ENCODE results near the gene SETDB1. TPM values are rescaled to one million over a fixed set of nuclear protein-coding genes. Genes with fewer than 3 reads are reported as not detected.
A peak's percentile ranks its signal among the peaks of the same experiment; 100 is the strongest.

Gene SETDB1
- total RNA-seq, 2 donors from 2014 or later = 68.6 to 73.5 TPM

GRCh38 chr1:150985179-150985825, 59.1 kb downstream of the SETDB1 start:
- H3K9me3 ChIP-seq (ENCODE audit: control insufficient read depth, low read length) = no peaks in the 10 kb centered on the region
- TF ChIP-seq CTCF (conservative IDR thresholded peaks at IDR 0.05) = no peak
- Mint-ChIP-seq H3K27ac (no peak overlapping the region), H3K36me3 (ENCODE audit: low read depth) (no peaks in the 10 kb centered on the region), H3K4me1 (peaks cover 23% of the 10 kb centered on the region), H3K9me3 (no peaks in the 10 kb centered on the region), H3K4me3 (no peak overlapping the region), H3K27me3 (ENCODE audit: insufficient read depth) (no peaks in the 10 kb centered on the region)
- H3K4me1 ChIP-seq (ENCODE audit: control insufficient read depth, insufficient read depth, low read length) = peaks cover 8% of the 10 kb centered on the region
- H3K27me3 ChIP-seq (ENCODE audit: control insufficient read depth, insufficient read depth, low read length, poor library complexity, severe bottlenecking) = no peaks in the 10 kb centered on the region
- no peak overlapping the region for H3K9ac ChIP-seq (ENCODE audit: extremely low read depth, low read length, poor library complexity, severe bottlenecking)
- H3K4me3 ChIP-seq (ENCODE audit: low read length) = no peak overlapping the region
- H3K27ac ChIP-seq (ENCODE audit: low read depth, low read length) = no peak overlapping the region
- peak; percentile 66 for DNase-seq
- H3K36me3 ChIP-seq (ENCODE audit: control insufficient read depth, insufficient read depth, low read length) = no peaks in the 10 kb centered on the region
- 88 to 100% methylated on average over 2 of the region's 2 CpGs for WGBS, 2 experiments (ENCODE audit: insufficient coverage in 1 of 2, insufficient read length in 1 of 2)

GRCh38 chr1:150987924-150988323, 61.8 kb downstream of the SETDB1 start:
- Histone ChIP-seq H3K4me1 (ENCODE audit: control insufficient read depth, insufficient read depth, low read length) (no peaks in the 10 kb centered on the region), H3K27me3 (ENCODE audit: control insufficient read depth, insufficient read depth, low read length, poor library complexity, severe bottlenecking) (no peaks in the 10 kb centered on the region), H3K9me3 (ENCODE audit: control insufficient read depth, low read length) (no peaks in the 10 kb centered on the region), H3K27ac (ENCODE audit: low read depth, low read length) (no peak overlapping the region), H3K4me3 (ENCODE audit: low read length) (no peak overlapping the region), H3K9ac (ENCODE audit: extremely low read depth, low read length, poor library complexity, severe bottlenecking) (no peak overlapping the region), H3K36me3 (ENCODE audit: control insufficient read depth, insufficient read depth, low read length) (no peaks in the 10 kb centered on the region)
- no peak overlapping the region for H3K27ac Mint-ChIP-seq
- no peak for TF ChIP-seq CTCF (conservative IDR thresholded peaks at IDR 0.05)
- no peaks in the 10 kb centered on the region for H3K36me3 Mint-ChIP-seq (ENCODE audit: low read depth)
- H3K4me1 Mint-ChIP-seq = peaks cover 7% of the 10 kb centered on the region
- 80 to 90% methylated on average over 2 to 7 of the region's 7 CpGs for WGBS, 2 experiments (ENCODE audit: insufficient coverage in 1 of 2, insufficient read length in 1 of 2)
- no peak for DNase-seq
- no peaks in the 10 kb centered on the region for H3K27me3 Mint-ChIP-seq (ENCODE audit: insufficient read depth)
- H3K9me3 Mint-ChIP-seq = no peaks in the 10 kb centered on the region
- no peak overlapping the region for H3K4me3 Mint-ChIP-seq

- no peak for DNase-seq
- no peaks in the 10 kb centered on the region for H3K36me3 ChIP-seq (ENCODE audit: control insufficient read depth, insufficient read depth, low read length)
- H3K27me3 ChIP-seq (ENCODE audit: control insufficient read depth, insufficient read depth, low read length, poor library complexity, severe bottlenecking) = no peaks in the 10 kb centered on the region
- H3K4me3 Mint-ChIP-seq = no peak overlapping the region
- H3K27ac Mint-ChIP-seq = no peak overlapping the region
- H3K36me3 Mint-ChIP-seq (ENCODE audit: low read depth) = no peaks in the 10 kb centered on the region
- H3K27ac ChIP-seq (ENCODE audit: low read depth, low read length) = no peak overlapping the region
- no peak overlapping the region for H3K4me3 ChIP-seq (ENCODE audit: low read length)
- no peaks in the 10 kb centered on the region for H3K27me3 Mint-ChIP-seq (ENCODE audit: insufficient read depth)
- peaks cover 2% of the 10 kb centered on the region for H3K4me1 ChIP-seq (ENCODE audit: control insufficient read depth, insufficient read depth, low read length)
- no peak for TF ChIP-seq CTCF (conservative IDR thresholded peaks at IDR 0.05)
- no peaks in the 10 kb centered on the region for H3K9me3 Mint-ChIP-seq
- WGBS, 2 experiments (ENCODE audit: insufficient coverage in 1 of 2, insufficient read length in 1 of 2) = 90 to 100% methylated on average over 3 to 4 of the region's 4 CpGs
- no peak overlapping the region for H3K9ac ChIP-seq (ENCODE audit: extremely low read depth, low read length, poor library complexity, severe bottlenecking)
- peaks cover 6% of the 10 kb centered on the region for H3K4me1 Mint-ChIP-seq
- no peaks in the 10 kb centered on the region for H3K9me3 ChIP-seq (ENCODE audit: control insufficient read depth, low read length)
Observed at GRCh38 chr1:150992626-150993025, 66.5 kb downstream of the SETDB1 start.
